ENCODE data around the gene ARID5B.

GRCh38 chr10:61939902-61940301 is 38.4 kb downstream of the ARID5B start:
- TF ChIP-seq CTCF (conservative IDR thresholded peaks at IDR 0.05 in 1 of 2, IDR thresholded peaks at IDR 0.05 in 1 of 2; ENCODE audit: extremely low read depth in 1 of 2, insufficient read depth in 1 of 2, low read depth in 1 of 2, low read length in 2 of 2) (no peak), EZH2 (IDR thresholded peaks at IDR 0.05; ENCODE audit: borderline replicate concordance, low read length) (no peak)

Measured in mammary epithelial cell (primary cell).